Astrocyte (in vitro differentiated cells and primary cell): Measurements from ENCODE around the gene VSTM1. TPM values are rescaled to one million over a fixed set of nuclear protein-coding genes. Genes with fewer than 3 reads are reported as not detected.

Source experiments
- DNase-seq: peaks from one replicate; pipeline ENCODE4 v3.0.0-alpha.2; 2010; ENCODE audit warnings: low read depth
- FAIRE-seq: peaks from 2 replicates; lab custom pipeline; 2011; peaks lifted over from hg19 to GRCh38; lab: Jason Lieb, UNC
- H2AFZ ChIP-seq: 2 replicates; pipeline ENCODE4 v1.6.0; 2012; ENCODE audit warnings: low read depth, low read length, inconsistent platforms
- H3K27ac ChIP-seq: 2 replicates; pipeline ENCODE4 v1.5.1; 2011; ENCODE audit warnings: low read depth, low read length, inconsistent platforms
- H3K27me3 ChIP-seq: 2 replicates; pipeline ENCODE4 v1.6.0; 2011; ENCODE audit warnings: low read length, inconsistent platforms; ENCODE audit not compliant: insufficient read depth
- H3K36me3 ChIP-seq: 2 replicates; pipeline ENCODE4 v1.5.1; 2011; ENCODE audit warnings: low read length, inconsistent platforms; ENCODE audit not compliant: insufficient read depth
- H3K4me1 ChIP-seq: 2 replicates; pipeline ENCODE4 v1.5.1; 2011; ENCODE audit warnings: low read length, inconsistent platforms; ENCODE audit not compliant: insufficient read depth
- H3K4me2 ChIP-seq: 2 replicates; pipeline ENCODE4 v1.6.0; 2012; ENCODE audit warnings: low read length, inconsistent platforms
- H3K4me3 ChIP-seq: 2 replicates; pipeline ENCODE4 v1.5.1; 2011; ENCODE audit warnings: low read depth, mild to moderate bottlenecking, low read length, inconsistent platforms; ENCODE audit not compliant: insufficient read depth
- H3K79me2 ChIP-seq: 2 replicates; pipeline ENCODE4 v1.6.0; 2012; ENCODE audit warnings: mild to moderate bottlenecking, low read length, inconsistent platforms; ENCODE audit not compliant: insufficient read depth
- H3K9ac ChIP-seq: 2 replicates; pipeline ENCODE4 v1.6.0; 2012; ENCODE audit warnings: mild to moderate bottlenecking, low read length, inconsistent platforms
- H3K9me3 ChIP-seq: 2 replicates; pipeline ENCODE4 v1.5.1; 2012; ENCODE audit warnings: low read depth, mild to moderate bottlenecking, low read length, inconsistent platforms; ENCODE audit not compliant: insufficient read depth
- H4K20me1 ChIP-seq: 2 replicates; pipeline ENCODE4 v1.6.0; 2012; ENCODE audit warnings: low read length, inconsistent platforms; ENCODE audit not compliant: insufficient read depth
- H3K27ac Mint-ChIP-seq: one replicate; pipeline ENCODE4 v1.8.0; 2021; ENCODE audit warnings: mild to moderate bottlenecking, mixed read lengths; ENCODE audit not compliant: unreplicated experiment
- H3K27me3 Mint-ChIP-seq: one replicate; pipeline ENCODE4 v1.8.0; 2021; ENCODE audit warnings: low read depth, mixed read lengths; ENCODE audit not compliant: unreplicated experiment
- H3K36me3 Mint-ChIP-seq: one replicate; pipeline ENCODE4 v1.8.0; 2021; ENCODE audit warnings: low read depth, mixed read lengths; ENCODE audit not compliant: unreplicated experiment
- H3K4me1 Mint-ChIP-seq: one replicate; pipeline ENCODE4 v1.8.0; 2021; ENCODE audit warnings: low read depth, mixed read lengths; ENCODE audit not compliant: unreplicated experiment
- H3K4me3 Mint-ChIP-seq: one replicate; pipeline ENCODE4 v1.8.0; 2021; ENCODE audit warnings: mild to moderate bottlenecking, moderate library complexity, mixed read lengths; ENCODE audit not compliant: unreplicated experiment
- H3K9me3 Mint-ChIP-seq: one replicate; pipeline ENCODE4 v1.8.0; 2021; ENCODE audit warnings: mild to moderate bottlenecking, mixed read lengths; ENCODE audit not compliant: unreplicated experiment
- CTCF ChIP-seq: IDR thresholded peaks from 2 replicates; pipeline ENCODE4 v1.5.1; 2011; ENCODE audit warnings: low read depth, mild to moderate bottlenecking, inconsistent platforms, low read length, moderate library complexity; ENCODE audit not compliant: insufficient read depth
- EZH2 ChIP-seq: IDR thresholded peaks from 2 replicates; pipeline ENCODE4 v1.6.1; 2012; ENCODE audit warnings: mild to moderate bottlenecking, low read length, inconsistent platforms; ENCODE audit not compliant: insufficient read depth
- total RNA-seq: library from RNA; stranded (reverse); gene quantifications from 2 replicates; pipeline ENCODE4 v1.2.1, GENCODE V29; 2021

VSTM1 gene
- total RNA-seq, 1 donor from 2014 or later: 0.68 TPM

GRCh38 chr19:54104998-54105715, 41.5 kb upstream of the VSTM1 start:
- H3K36me3 ChIP-seq: peaks cover 5% of the 10 kb centered on the region
- Mint-ChIP-seq H3K9me3 (no peaks in the 10 kb centered on the region), H3K27me3 (no peaks in the 10 kb centered on the region), H3K4me3 (no peak overlapping the region), H3K36me3 (peaks cover 12% of the 10 kb centered on the region), H3K27ac (no peak overlapping the region), H3K4me1 (no peaks in the 10 kb centered on the region)
- H3K27me3 ChIP-seq: no peaks in the 10 kb centered on the region
- H3K4me3 ChIP-seq: no peak overlapping the region
- no peak overlapping the region for H3K27ac ChIP-seq
- H3K4me2 ChIP-seq: no peak overlapping the region
- no peak overlapping the region for H3K9ac ChIP-seq
- no peak overlapping the region for H2AFZ ChIP-seq
- FAIRE-seq: no peak
- no peak for TF ChIP-seq CTCF
- TF ChIP-seq EZH2: no peak
- H3K9me3 ChIP-seq: no peaks in the 10 kb centered on the region
- H4K20me1 ChIP-seq: peaks cover 7% of the 10 kb centered on the region
- peaks cover 30% of the 10 kb centered on the region for H3K79me2 ChIP-seq
- DNase-seq: no peak
- peaks cover 3% of the 10 kb centered on the region for H3K4me1 ChIP-seq

- Mint-ChIP-seq H3K27ac (peak within 1 kb of the TSS; percentile 86), H3K27me3 (no peaks in the 10 kb centered on the region), H3K9me3 (no peaks in the 10 kb centered on the region), H3K4me3 (peak within 1 kb of the TSS; percentile 98), H3K36me3 (peaks cover 10% of the 10 kb centered on the region), H3K4me1 (no peaks in the 10 kb centered on the region)
- Histone ChIP-seq H3K36me3 (peaks cover 3% of the 10 kb centered on the region), H3K27me3 (no peaks in the 10 kb centered on the region), H3K4me1 (peaks cover 3% of the 10 kb centered on the region), H3K27ac (peak within 1 kb of the TSS; percentile 13), H2AFZ (peak within 1 kb of the TSS; percentile 76), H4K20me1 (peaks cover 6% of the 10 kb centered on the region), H3K9me3 (no peaks in the 10 kb centered on the region), H3K4me2 (peak within 1 kb of the TSS; percentile 100), H3K4me3 (peak within 1 kb of the TSS; percentile 76), H3K9ac (peak within 1 kb of the TSS; percentile 86), H3K79me2 (peaks cover 23% of the 10 kb centered on the region)
- FAIRE-seq (peak; percentile 96), DNase-seq (peak; percentile 90)
- TF ChIP-seq EZH2: no peak
- TF ChIP-seq CTCF: no peak
These were observed 38.9 kb upstream of the VSTM1 start, which contains the start of gene NDUFA3 for GRCh38 chr19:54102421-54103169. Gene NDUFA3, plus strand, starts transcription at chr19:54102855. Its CDS starts 24 bp downstream, at chr19:54102879.
